ENCODE results near the gene PRPH.

PRPH gene

DNA sequence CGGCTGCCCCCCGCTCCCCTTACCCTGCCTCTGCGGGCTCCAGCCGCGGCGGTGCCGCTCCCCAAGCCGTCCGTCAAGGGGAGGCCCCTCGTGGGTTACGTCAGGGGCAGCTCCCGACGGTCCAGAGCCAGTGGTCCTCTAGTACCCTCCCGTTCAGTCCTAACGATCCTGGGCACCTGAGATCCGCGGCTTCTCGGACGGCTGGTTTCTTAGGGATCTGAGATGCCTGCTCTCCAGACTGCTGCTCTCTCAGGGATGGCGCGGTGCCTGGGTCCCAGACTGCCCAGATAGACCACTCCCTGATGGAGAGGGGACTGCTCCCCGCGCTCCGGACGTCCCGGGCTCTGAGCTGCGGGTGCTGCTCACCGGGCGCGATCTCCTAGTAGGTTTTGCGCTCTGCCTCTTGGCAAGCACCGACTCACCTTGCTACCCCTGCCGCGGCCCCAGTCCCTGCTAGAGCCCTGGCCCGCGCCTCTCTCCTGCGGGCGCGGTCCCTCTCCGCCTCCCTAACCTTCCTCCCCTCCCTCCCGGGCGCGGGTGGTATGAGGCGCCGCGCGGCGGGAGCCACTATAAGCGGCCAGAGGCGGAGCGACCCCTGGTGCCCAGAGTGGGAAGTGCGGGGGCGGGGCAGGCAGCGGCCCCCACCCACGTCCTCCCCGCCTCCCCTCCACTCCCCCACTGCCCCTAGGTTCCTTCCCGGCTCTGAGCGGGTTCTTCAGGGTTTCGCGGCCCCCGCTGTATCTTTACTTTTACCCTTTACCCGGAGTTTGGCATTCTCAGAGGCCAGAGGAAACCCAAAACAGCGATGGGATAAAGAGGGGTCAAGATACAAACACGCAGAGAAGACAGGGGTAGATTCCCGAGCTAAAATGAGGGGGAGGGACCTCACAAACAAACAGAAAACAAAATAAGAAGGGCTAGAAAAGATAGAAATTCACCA is 42.0 kb downstream of the PRPH start, which contains the start of gene C1QL4:
Gene C1QL4, minus strand, starts transcription at position 544 of the 940 bp plus-strand sequence. CDS start 711 bp downstream, outside the sequence.
- TF ChIP-seq SNAI2 (CRISPR knock-in tag; IDR thresholded peaks at IDR 0.05): no peak
- TF ChIP-seq, protein P1, sequence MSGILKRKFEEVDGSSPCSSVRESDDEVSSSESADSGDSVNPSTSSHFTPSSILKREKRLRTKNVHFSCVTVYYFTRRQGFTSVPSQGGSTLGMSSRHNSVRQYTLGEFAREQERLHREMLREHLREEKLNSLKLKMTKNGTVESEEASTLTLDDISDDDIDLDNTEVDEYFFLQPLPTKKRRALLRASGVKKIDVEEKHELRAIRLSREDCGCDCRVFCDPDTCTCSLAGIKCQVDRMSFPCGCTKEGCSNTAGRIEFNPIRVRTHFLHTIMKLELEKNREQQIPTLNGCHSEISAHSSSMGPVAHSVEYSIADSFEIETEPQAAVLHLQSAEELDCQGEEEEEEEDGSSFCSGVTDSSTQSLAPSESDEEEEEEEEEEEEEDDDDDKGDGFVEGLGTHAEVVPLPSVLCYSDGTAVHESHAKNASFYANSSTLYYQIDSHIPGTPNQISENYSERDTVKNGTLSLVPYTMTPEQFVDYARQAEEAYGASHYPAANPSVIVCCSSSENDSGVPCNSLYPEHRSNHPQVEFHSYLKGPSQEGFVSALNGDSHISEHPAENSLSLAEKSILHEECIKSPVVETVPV (CRISPR knock-in tag; IDR thresholded peaks at IDR 0.05): no peak
- no peak for TF ChIP-seq ISL1 (CRISPR knock-in tag; IDR thresholded peaks at IDR 0.05)
- no peak for TF ChIP-seq ZFP30 (CRISPR knock-in tag; IDR thresholded peaks at IDR 0.05)
- TF ChIP-seq RARB (CRISPR knock-in tag; IDR thresholded peaks at IDR 0.05): no peak
- TF ChIP-seq ZNF8 (CRISPR knock-in tag; IDR thresholded peaks at IDR 0.05): no peak
- TF ChIP-seq CSDC2 (CRISPR knock-in tag; IDR thresholded peaks at IDR 0.05): no peak
- TF ChIP-seq, protein P2, sequence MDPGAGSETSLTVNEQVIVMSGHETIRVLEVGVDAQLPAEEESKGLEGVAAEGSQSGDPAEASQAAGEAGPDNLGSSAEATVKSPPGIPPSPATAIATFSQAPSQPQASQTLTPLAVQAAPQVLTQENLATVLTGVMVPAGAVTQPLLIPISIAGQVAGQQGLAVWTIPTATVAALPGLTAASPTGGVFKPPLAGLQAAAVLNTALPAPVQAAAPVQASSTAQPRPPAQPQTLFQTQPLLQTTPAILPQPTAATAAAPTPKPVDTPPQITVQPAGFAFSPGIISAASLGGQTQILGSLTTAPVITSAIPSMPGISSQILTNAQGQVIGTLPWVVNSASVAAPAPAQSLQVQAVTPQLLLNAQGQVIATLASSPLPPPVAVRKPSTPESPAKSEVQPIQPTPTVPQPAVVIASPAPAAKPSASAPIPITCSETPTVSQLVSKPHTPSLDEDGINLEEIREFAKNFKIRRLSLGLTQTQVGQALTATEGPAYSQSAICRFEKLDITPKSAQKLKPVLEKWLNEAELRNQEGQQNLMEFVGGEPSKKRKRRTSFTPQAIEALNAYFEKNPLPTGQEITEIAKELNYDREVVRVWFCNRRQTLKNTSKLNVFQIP (CRISPR knock-in tag; IDR thresholded peaks at IDR 0.05; ENCODE audit: borderline replicate concordance, low read depth): no peak
- no peak for TF ChIP-seq ARNTL (CRISPR knock-in tag; IDR thresholded peaks at IDR 0.05; ENCODE audit: borderline replicate concordance, low read depth)
- no peak for TF ChIP-seq OSR1 (CRISPR knock-in tag; IDR thresholded peaks at IDR 0.05)
- TF ChIP-seq ZC3H10 (CRISPR knock-in tag; IDR thresholded peaks at IDR 0.05): no peak
- TF ChIP-seq ZNF70 (CRISPR knock-in tag; IDR thresholded peaks at IDR 0.05): no peak
- TF ChIP-seq, protein P3, sequence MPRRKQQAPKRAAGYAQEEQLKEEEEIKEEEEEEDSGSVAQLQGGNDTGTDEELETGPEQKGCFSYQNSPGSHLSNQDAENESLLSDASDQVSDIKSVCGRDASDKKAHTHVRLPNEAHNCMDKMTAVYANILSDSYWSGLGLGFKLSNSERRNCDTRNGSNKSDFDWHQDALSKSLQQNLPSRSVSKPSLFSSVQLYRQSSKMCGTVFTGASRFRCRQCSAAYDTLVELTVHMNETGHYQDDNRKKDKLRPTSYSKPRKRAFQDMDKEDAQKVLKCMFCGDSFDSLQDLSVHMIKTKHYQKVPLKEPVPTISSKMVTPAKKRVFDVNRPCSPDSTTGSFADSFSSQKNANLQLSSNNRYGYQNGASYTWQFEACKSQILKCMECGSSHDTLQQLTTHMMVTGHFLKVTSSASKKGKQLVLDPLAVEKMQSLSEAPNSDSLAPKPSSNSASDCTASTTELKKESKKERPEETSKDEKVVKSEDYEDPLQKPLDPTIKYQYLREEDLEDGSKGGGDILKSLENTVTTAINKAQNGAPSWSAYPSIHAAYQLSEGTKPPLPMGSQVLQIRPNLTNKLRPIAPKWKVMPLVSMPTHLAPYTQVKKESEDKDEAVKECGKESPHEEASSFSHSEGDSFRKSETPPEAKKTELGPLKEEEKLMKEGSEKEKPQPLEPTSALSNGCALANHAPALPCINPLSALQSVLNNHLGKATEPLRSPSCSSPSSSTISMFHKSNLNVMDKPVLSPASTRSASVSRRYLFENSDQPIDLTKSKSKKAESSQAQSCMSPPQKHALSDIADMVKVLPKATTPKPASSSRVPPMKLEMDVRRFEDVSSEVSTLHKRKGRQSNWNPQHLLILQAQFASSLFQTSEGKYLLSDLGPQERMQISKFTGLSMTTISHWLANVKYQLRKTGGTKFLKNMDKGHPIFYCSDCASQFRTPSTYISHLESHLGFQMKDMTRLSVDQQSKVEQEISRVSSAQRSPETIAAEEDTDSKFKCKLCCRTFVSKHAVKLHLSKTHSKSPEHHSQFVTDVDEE (CRISPR knock-in tag; IDR thresholded peaks at IDR 0.05): no peak
- peak; percentile 89 for ATAC-seq

DNA sequence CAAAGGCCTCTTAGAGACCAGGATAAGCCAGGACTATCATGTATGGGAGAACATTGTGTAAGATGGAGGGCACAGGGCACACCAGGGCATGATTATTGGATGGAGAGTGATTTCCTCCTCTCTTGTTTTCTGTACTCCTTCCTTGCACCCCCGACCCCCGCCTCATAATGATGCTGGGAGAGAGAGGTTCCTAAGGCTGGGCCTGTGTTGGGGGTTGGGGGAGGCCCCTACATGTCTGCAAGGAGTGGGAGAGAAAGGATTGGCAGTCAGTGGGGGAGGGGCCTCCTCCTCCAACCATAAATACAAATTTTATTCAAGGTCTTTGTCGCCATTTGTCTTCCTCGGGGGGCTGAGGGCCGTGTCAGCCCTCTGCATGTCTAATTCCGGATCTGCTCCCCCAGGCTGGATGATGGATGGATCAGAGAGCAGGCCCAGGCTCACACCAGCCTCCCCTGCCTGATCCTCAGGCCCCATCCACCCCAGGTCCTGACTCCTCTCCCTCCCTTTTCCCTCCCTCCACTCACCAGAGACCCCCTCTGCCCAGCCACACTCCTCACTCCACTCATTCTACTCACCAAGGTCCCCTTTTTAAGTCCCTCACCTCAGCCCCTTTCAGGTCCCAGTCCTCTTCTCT is 44.0 kb downstream of the PRPH start:
- ATAC-seq: no peak
- TF ChIP-seq SNAI2 (CRISPR knock-in tag; IDR thresholded peaks at IDR 0.05): no peak
- no peak for TF ChIP-seq ZNF70 (CRISPR knock-in tag; IDR thresholded peaks at IDR 0.05)
- TF ChIP-seq RARB (CRISPR knock-in tag; IDR thresholded peaks at IDR 0.05): no peak
- TF ChIP-seq, protein P1 (CRISPR knock-in tag; IDR thresholded peaks at IDR 0.05): no peak
- TF ChIP-seq, protein P4, sequence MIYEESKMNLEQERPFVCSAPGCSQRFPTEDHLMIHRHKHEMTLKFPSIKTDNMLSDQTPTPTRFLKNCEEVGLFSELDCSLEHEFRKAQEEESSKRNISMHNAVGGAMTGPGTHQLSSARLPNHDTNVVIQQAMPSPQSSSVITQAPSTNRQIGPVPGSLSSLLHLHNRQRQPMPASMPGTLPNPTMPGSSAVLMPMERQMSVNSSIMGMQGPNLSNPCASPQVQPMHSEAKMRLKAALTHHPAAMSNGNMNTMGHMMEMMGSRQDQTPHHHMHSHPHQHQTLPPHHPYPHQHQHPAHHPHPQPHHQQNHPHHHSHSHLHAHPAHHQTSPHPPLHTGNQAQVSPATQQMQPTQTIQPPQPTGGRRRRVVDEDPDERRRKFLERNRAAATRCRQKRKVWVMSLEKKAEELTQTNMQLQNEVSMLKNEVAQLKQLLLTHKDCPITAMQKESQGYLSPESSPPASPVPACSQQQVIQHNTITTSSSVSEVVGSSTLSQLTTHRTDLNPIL (CRISPR knock-in tag; IDR thresholded peaks at IDR 0.05; ENCODE audit: low read depth): no peak

DNA sequence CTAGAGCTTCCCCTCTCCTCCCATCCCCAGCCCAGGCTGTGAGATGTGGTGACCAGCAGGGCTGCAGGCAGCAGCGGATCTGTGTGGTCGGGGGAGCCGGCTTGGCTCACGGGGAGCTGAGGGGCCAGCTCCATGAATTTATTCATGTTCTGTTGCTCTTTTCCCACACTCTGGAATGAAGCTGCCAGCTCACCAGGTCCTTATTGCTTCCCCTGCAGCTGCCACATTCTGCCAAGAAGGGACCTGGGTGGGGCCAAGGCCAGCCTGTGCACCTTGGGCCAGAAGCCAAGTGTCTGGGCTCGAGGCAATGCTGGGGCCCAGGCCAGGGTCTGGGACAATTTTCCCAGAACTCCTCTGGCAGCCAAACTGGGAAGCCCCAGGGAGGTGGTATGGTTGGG is 44.5 kb downstream of the PRPH start:
- no peak for TF ChIP-seq RARB (CRISPR knock-in tag; IDR thresholded peaks at IDR 0.05)
- no peak for TF ChIP-seq ZNF8 (CRISPR knock-in tag; IDR thresholded peaks at IDR 0.05)
- no peak for TF ChIP-seq PPARA (CRISPR knock-in tag; IDR thresholded peaks at IDR 0.05; ENCODE audit: borderline replicate concordance)
- TF ChIP-seq ZC3H10 (CRISPR knock-in tag; IDR thresholded peaks at IDR 0.05): no peak
- TF ChIP-seq, protein P3 (CRISPR knock-in tag; IDR thresholded peaks at IDR 0.05): no peak
- ATAC-seq: no peak
